ENCODE measurements around the gene BTBD8. TPM values are rescaled to one million over a fixed set of nuclear protein-coding genes. Genes with fewer than 3 reads are reported as not detected.
A peak's percentile ranks its signal among the peaks of the same experiment; 100 is the strongest.
"Not testable (repeated sequence)": the region's sequence is repeated elsewhere in the genome, so short reads cannot be mapped to it uniquely, and the experiment has no call there.

BTBD8 gene
- 2.9 and 4.2 TPM in 2 replicates for total RNA-seq (2014; rRNA removed; shearing (Covaris generic))
- polyA plus RNA-seq (2015; cell fraction: cytosol; rRNA removed), result 1.00 and 2.0 TPM in 2 replicates
- 5.3 and 7.0 TPM in 2 replicates for polyA plus RNA-seq (2015; cell fraction: nucleus; rRNA removed)

DNA sequence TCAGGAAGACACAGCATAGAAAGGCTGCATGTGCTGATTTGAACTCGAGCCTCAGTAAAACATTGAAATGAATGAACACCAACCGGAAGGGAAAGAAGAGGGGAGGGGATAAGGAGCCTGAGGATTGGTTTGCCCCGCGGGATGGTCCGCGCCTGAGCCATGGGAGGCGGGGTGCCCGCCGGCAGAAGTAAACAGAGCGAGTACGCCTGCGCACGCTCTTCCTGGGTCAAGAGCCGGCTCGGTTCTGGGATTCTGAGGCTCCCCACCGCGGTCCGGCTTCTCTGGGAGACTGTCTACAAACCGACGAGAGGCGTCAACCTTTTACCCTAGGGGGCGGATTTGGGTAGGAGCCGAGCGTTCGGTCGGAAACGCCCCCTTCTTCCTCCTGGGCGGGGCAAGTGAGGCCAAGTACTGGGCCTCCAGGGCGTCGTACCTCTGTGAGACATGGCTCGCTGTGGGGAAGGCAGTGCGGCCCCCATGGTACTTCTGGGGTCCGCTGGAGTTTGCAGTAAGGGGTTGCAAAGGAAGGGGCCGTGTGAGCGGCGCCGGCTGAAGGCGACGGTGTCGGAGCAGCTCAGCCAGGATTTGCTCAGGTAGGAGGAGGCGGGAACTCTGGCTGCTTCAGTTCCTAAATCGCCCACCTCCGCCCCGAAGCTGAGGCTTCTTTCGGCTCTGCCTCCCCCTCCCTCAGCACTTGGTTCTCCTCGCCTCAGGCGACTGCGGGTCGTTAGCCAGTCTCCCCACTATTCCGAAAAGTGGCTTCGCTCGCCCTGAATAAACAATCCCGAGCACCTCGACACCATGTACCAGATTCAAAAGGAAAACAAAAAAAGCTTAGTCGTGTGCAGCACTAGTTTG lies at the start of gene BTBD8:
TSS of gene BTBD8 (plus strand) at position 218 of the 858 bp plus-strand sequence. CDS start at position 445, 227 bp downstream.
- in situ Hi-C loops (cut with HindIII; ENCODE audit: low pct_unique_long_range_greater_than_20kb, low sequenced_read_pairs), result no loop called here
- peak; percentile 74 for DNase-seq (ENCODE audit: low read depth, low spot score)

GRCh38 chr1:92030656-92031107 lies 49.5 kb upstream of the BTBD8 start:
- DNase-seq (ENCODE audit: low read depth, low spot score), result peak; percentile 91
- in situ Hi-C loops (cut with HindIII; ENCODE audit: low pct_unique_long_range_greater_than_20kb, low sequenced_read_pairs), result no loop called here

DNA sequence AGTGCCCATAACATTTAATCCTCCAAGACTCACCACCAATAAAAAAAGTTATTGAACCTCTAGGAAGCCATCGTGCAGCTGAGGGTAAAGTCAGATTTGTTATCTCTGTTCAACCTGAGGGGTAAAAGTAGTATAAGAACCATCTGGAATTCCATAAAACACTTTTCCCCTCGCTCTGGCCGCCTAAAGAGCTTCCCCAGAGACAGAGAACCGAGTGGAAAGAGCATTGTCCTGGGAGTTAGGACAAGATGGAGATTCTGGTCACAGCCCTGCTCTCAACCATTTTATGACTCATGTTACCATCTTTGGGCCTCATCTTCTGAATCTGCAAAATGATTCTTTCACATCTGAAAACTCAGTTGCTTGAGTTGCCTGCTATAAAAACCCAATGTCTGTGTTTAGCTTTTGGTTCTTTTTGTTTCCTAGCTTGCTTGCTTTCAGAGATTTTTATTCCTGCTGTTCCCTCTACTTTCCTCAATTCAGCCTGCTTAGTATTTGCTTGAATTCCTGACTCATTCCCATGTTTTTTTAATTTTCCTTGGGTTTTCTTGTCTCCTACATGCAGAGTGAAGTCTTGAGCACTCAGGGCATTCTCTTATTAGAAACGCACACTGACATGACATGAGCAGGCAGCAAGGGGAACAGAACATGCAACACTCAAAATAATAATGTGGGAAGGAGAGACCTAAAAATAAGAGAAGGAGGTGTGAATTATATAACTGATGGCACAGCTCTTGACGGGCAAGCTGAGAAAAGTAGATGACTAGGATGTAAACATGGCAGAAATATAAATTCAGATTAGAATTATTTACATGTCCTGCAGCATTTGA lies 48.6 kb upstream of the BTBD8 start:
- in situ Hi-C loops (cut with HindIII; ENCODE audit: low pct_unique_long_range_greater_than_20kb, low sequenced_read_pairs), result no loop called here
- peak; percentile 13 for DNase-seq (ENCODE audit: low read depth, low spot score)

- in situ Hi-C loops (cut with HindIII; ENCODE audit: low pct_unique_long_range_greater_than_20kb, low sequenced_read_pairs), result no loop called here
- DNase-seq (ENCODE audit: low read depth, low spot score), result no peak
Measured at GRCh38 chr1:92037400-92037799, 42.7 kb upstream of the BTBD8 start.

DNA sequence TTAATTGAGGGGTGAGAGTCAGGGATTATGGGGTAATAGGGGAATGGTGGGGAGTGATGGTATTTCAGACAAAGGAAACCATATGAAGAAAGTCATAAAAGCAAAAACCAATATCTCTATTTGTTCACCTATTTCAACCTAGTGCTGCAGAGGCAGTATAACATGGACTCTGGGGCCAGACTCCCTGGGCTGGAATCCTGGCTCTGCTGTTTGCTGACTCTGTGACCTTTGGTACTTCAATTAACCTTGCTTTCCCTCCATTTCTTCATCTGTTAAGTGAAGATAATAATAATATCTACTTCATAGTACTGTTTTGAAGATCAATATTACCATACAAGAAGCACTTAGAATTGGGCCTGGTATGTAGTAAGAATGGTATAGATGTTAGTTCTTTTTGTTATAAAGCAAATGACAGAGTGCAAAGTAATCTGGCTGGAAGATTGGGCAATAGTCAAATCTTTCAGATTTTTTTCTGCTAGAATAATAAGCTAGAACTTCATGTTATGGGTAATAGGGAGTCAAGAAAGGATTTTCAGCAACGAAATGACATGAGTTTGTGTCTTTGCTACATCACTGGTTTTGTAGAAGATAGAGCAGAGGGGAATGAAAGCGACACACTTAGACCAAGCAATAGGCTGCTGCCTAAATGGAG lies 41.3 kb upstream of the BTBD8 start:
- DNase-seq (ENCODE audit: low read depth, low spot score), result no peak
- in situ Hi-C loops (cut with HindIII; ENCODE audit: low pct_unique_long_range_greater_than_20kb, low sequenced_read_pairs), result no loop called here

DNA sequence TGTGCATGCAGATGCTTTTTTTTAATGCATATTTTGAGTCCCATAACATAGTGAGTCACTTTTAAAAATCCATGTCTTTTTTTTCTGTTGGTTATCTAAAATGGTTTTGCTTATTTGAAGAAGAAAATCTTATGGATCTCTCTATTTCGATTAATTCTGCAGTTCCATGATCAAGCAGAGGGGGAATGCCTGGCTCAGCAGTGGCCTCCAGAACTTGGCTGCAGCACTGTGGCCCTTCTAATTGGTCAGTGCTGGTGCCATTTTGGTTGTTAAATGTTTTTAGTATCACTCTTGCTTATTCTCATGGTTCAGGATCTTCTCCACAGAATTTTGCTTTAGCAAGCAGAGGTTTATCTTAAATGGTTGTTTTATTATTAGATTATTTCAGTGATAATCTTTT lies 39.2 kb upstream of the BTBD8 start:
- no peak for DNase-seq (ENCODE audit: low read depth, low spot score)
- in situ Hi-C loops (cut with HindIII; ENCODE audit: low pct_unique_long_range_greater_than_20kb, low sequenced_read_pairs), result no loop called here

DNA sequence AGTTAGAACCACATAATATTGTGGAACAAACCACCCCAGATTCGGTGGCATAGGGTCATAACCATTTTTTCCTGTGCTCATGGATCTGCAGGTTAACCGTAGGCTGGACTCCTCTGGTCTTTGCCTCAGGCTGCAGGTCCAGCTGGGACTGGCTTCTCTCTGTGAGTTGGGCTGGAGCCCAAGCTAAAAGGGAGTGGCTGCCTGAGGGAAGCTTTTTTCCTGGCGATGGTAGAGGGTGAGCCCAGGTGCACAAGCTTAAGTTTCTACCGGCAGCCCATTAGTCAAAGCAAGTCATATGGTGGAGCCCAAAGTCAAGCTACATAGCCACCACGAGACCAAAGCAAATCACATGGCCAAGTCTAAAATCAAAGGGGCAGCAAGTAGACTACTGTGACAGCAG lies 36.5 kb upstream of the BTBD8 start:
- DNase-seq (ENCODE audit: low read depth, low spot score), result no peak
- in situ Hi-C loops (cut with HindIII; ENCODE audit: low pct_unique_long_range_greater_than_20kb, low sequenced_read_pairs), result no loop called here

GRCh38 chr1:92045766-92046495 lies 34.2 kb upstream of the BTBD8 start:
- DNase-seq (ENCODE audit: low read depth, low spot score), result no peak
- in situ Hi-C loops (cut with HindIII; ENCODE audit: low pct_unique_long_range_greater_than_20kb, low sequenced_read_pairs), result no loop called here

DNA sequence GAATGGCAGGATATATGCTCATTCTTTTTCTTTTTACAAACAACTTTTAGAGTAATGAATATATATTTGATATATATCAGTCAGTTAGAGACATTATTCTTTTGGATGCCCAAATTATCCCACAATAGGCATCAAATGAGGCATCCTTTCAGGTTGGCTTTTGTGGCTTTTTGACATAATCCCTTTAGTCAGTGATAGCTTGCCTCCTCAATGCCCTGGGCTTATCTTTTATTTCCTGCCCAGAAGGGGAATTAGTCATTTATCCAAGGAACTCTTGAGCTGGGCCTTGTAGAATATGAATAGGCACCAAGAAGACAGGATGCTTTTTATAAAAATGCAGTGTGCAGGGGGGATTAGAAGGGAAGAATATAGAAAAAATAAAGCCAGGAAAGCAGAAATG lies 28.2 kb upstream of the BTBD8 start:
- DNase-seq (ENCODE audit: low read depth, low spot score), result no peak

DNA sequence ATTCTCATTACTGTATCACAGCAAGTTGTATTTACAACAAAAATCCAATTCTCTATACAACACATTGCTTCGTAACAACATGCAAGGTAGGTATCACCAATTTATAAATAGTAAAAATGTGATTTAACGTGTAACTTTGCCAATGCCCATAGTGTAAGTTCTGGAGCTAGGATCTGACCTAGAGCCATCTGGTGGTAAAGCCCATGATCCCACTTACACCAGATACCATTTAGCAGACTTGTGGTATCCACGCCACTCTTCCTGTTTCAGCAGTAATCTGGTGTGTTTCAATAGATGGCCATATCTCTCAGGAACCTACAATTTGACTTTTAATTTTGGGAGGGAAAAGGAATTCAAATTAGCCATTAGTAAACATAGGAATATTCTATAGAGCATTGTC lies 15.1 kb upstream of the BTBD8 start:
- in situ Hi-C loops (cut with HindIII; ENCODE audit: low pct_unique_long_range_greater_than_20kb, low sequenced_read_pairs), result no loop called here
- DNase-seq (ENCODE audit: low read depth, low spot score), result peak; percentile 47

More for the DNA sequence above, 28.2 kb upstream of the BTBD8 start:
- in situ Hi-C loops (cut with HindIII; ENCODE audit: low pct_unique_long_range_greater_than_20kb, low sequenced_read_pairs), result no loop called here

GRCh38 chr1:92066321-92066720 lies 13.8 kb upstream of the BTBD8 start:
- no peak for DNase-seq (ENCODE audit: low read depth, low spot score)
- in situ Hi-C loops (cut with HindIII; ENCODE audit: low pct_unique_long_range_greater_than_20kb, low sequenced_read_pairs), result no loop called here

DNA sequence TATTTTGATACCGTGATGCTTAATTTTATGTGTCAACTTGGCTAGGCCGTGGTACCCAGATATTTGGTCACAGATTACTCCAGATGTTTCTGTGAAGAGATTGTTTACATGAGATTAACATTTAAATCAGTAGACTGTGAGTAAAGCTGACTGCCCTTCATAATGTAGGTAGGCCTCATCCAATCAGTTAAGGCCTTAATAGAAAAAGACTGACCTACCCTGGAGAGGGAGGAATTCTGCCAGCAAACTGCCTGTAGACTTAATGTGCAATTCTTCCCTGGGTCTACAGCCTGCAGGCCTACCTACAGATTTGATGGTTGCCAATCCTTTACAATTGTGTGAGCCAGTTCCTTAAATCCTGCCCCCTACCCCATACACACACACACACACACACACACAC lies 9.3 kb upstream of the BTBD8 start:
- in situ Hi-C loops (cut with HindIII; ENCODE audit: low pct_unique_long_range_greater_than_20kb, low sequenced_read_pairs), result no loop called here
- no peak for DNase-seq (ENCODE audit: low read depth, low spot score)

DNA sequence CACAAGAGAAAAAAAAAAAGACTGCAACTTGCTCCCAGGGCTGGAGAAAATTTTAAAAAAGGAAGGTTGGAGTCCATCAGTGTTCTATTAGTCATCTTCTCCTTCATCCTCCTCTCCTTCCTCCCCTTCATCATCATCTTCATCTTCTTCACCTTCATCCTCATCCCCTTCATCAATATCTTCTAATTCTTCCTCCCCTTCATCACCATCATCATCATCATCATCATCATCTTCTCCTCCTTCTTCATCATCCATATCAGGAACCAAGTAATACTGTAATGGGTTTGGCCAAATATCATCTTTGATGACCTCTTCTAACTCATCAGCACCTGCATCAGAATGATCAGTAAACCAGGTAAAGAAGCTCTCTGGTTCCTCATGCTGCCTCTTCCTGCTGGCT lies 5.7 kb upstream of the BTBD8 start:
- DNase-seq (ENCODE audit: low read depth, low spot score); in situ Hi-C loops (cut with HindIII; ENCODE audit: low pct_unique_long_range_greater_than_20kb, low sequenced_read_pairs): not testable (repeated sequence)

- in situ Hi-C loops (cut with HindIII; ENCODE audit: low pct_unique_long_range_greater_than_20kb, low sequenced_read_pairs), result no loop called here
- DNase-seq (ENCODE audit: low read depth, low spot score), result no peak
Measured at GRCh38 chr1:92075311-92075710, 4.8 kb upstream of the BTBD8 start, which contains the start of gene SETSIP. SETSIP (minus strand) TSS chr1:92075411; CDS start chr1:92075411, 0 bp downstream.

- in situ Hi-C loops (cut with HindIII; ENCODE audit: low pct_unique_long_range_greater_than_20kb, low sequenced_read_pairs), result no loop called here
- DNase-seq (ENCODE audit: low read depth, low spot score), result no peak
Measured at GRCh38 chr1:92076363-92076762, 3.8 kb upstream of the BTBD8 start.

GRCh38 chr1:92078077-92078476 lies 2.1 kb upstream of the BTBD8 start:
- in situ Hi-C loops (cut with HindIII; ENCODE audit: low pct_unique_long_range_greater_than_20kb, low sequenced_read_pairs); DNase-seq (ENCODE audit: low read depth, low spot score): not testable (repeated sequence)

DNA sequence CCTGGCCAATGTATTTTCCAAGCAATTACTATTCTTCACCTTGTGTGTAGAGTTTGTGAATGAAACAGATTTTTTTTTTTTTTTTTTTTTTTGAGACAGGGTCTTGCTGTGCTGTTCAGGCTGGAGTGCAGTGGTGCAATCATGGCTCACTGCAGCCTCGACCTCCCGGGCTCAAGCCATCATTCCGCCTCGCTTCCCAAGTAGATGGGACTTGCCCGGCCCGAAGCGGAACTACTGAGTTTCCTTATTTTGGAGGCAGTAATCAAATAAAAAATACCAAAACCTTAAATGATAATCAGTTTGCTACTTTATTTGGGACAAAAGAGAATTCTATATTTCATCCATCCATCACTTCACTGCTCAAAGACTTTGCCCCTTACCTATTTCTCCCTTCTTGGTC lies 704 bp upstream of the BTBD8 start:
- in situ Hi-C loops (cut with HindIII; ENCODE audit: low pct_unique_long_range_greater_than_20kb, low sequenced_read_pairs), result no loop called here
- DNase-seq (ENCODE audit: low read depth, low spot score), result no peak

All from SK-MEL-5 (cell line).